Measurements from ENCODE around the gene UBASH3A.
"Not testable (repeated sequence)": the region's sequence is repeated elsewhere in the genome, so short reads cannot be mapped to it uniquely, and the experiment has no call there.

UBASH3A gene

GRCh38 chr21:42468491-42469131 is 64.9 kb downstream of the UBASH3A start:
- no peak for DNase-seq (ENCODE audit: low read depth)

- DNase-seq (ENCODE audit: low read depth) = no peak
Measured at GRCh38 chr21:42469272-42469671, 65.6 kb downstream of the UBASH3A start.

- DNase-seq (ENCODE audit: low read depth) = not testable (repeated sequence)
Measured at GRCh38 chr21:42469726-42470125, 66.0 kb downstream of the UBASH3A start.

GRCh38 chr21:42471206-42471605 is 67.5 kb downstream of the UBASH3A start:
- DNase-seq (ENCODE audit: low read depth) = no peak

GRCh38 chr21:42471716-42472330 is 68.1 kb downstream of the UBASH3A start:
- no peak for DNase-seq (ENCODE audit: low read depth)

GRCh38 chr21:42472521-42472920 is 68.8 kb downstream of the UBASH3A start:
- no peak for DNase-seq (ENCODE audit: low read depth)

- no peak for DNase-seq (ENCODE audit: low read depth)
Measured at GRCh38 chr21:42473498-42474042, 69.9 kb downstream of the UBASH3A start.

- no peak for DNase-seq (ENCODE audit: low read depth)
Measured at GRCh38 chr21:42474043-42474831, 70.5 kb downstream of the UBASH3A start.

- DNase-seq (ENCODE audit: low read depth) = no peak
Measured at GRCh38 chr21:42475036-42475435, 71.3 kb downstream of the UBASH3A start.

GRCh38 chr21:42475526-42476387 is 72.1 kb downstream of the UBASH3A start:
- no peak for DNase-seq (ENCODE audit: low read depth)

- DNase-seq (ENCODE audit: low read depth) = no peak
Measured at GRCh38 chr21:42476388-42477331, 73.0 kb downstream of the UBASH3A start.

- no peak for DNase-seq (ENCODE audit: low read depth)
Measured at GRCh38 chr21:42478504-42478903, 74.8 kb downstream of the UBASH3A start.

GRCh38 chr21:42479582-42479981 is 75.9 kb downstream of the UBASH3A start:
- no peak for DNase-seq (ENCODE audit: low read depth)

GRCh38 chr21:42480736-42481135 is 77.0 kb downstream of the UBASH3A start:
- DNase-seq (ENCODE audit: low read depth) = no peak

GRCh38 chr21:42481169-42481568 is 77.5 kb downstream of the UBASH3A start:
- no peak for DNase-seq (ENCODE audit: low read depth)

GRCh38 chr21:42484966-42485365 is 81.3 kb downstream of the UBASH3A start:
- DNase-seq (ENCODE audit: low read depth) = no peak

- DNase-seq (ENCODE audit: low read depth) = no peak
Measured at GRCh38 chr21:42486072-42486471, 82.4 kb downstream of the UBASH3A start.

GRCh38 chr21:42486531-42486930 is 82.8 kb downstream of the UBASH3A start:
- DNase-seq (ENCODE audit: low read depth) = no peak

GRCh38 chr21:42489006-42489563 is 85.4 kb downstream of the UBASH3A start:
- DNase-seq (ENCODE audit: low read depth) = no peak

- no peak for DNase-seq (ENCODE audit: low read depth)
Measured at GRCh38 chr21:42489991-42490390, 86.3 kb downstream of the UBASH3A start.

Measured in non-pigmented ciliary epithelial cell (primary cell).